GM12872 (cell line): Measurements from ENCODE around the gene JAZF1.

ENCODE experiments used
- CTCF ChIP-seq: IDR thresholded peaks from 3 replicates; pipeline ENCODE4 v1.5.1; 2011; ENCODE audit warnings: low read depth, mild to moderate bottlenecking, low read length, moderate library complexity; ENCODE audit not compliant: insufficient read depth

Gene JAZF1

GRCh38 chr7:28041508-28042314 is 138.9 kb downstream of the JAZF1 start:
- TF ChIP-seq CTCF = no peak

GRCh38 chr7:28038175-28038797 is 142.3 kb downstream of the JAZF1 start:
- TF ChIP-seq CTCF = no peak

GRCh38 chr7:28037220-28038010 is 143.2 kb downstream of the JAZF1 start:
- TF ChIP-seq CTCF = no peak

GRCh38 chr7:28036696-28037095 is 143.9 kb downstream of the JAZF1 start:
- TF ChIP-seq CTCF = no peak

GRCh38 chr7:28033386-28033785 is 147.2 kb downstream of the JAZF1 start:
- no peak for TF ChIP-seq CTCF

GRCh38 chr7:28032738-28033380 is 147.7 kb downstream of the JAZF1 start:
- TF ChIP-seq CTCF = no peak

- TF ChIP-seq CTCF = no peak
Measured at GRCh38 chr7:28029051-28029450, 151.5 kb downstream of the JAZF1 start.
